Measurements from ENCODE around the gene TTC32.

Gene TTC32

DNA sequence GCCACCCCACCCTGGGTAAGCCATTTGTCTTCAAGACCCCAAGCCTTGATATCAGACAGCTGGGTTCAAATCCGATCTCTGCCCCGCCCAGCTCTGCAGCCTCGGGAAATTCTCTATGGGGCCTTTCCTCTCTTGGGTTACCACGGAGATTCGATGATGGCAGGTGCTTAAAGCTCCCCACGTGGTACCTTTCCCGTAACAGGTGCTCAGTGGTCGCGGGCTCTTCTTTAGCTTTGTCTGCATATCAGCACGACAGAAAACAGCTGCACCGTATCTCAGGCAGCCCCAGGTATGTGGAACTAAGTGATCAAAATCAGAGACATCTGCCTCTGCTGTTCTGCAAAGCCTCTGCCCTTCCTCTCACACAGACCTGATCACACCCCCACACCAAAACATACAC is 37.4 kb downstream of the TTC32 start:
- no CpG with 5 or more reads among the region's 11 CpGs for WGBS (ENCODE audit: insufficient coverage, insufficient read length)
- H3K36me3 ChIP-seq (ENCODE audit: control insufficient read depth, insufficient read depth, low read length), result no peaks in the 10 kb centered on the region; the same call in 1 of the 2 replicates
- peaks cover 2% of the 10 kb centered on the region; the same call in 1 of the 2 replicates for H3K27me3 ChIP-seq (ENCODE audit: control insufficient read depth, insufficient read depth, low read length)
- H3K9me3 ChIP-seq (ENCODE audit: control insufficient read depth, insufficient read depth, low read length), result no peaks in the 10 kb centered on the region
- no peak overlapping the region for H3K4me3 ChIP-seq (ENCODE audit: low read length)
- H3K27ac ChIP-seq (ENCODE audit: low read length), result no peak overlapping the region
- peaks cover 1% of the 10 kb centered on the region; the same call in 1 of the 2 replicates for H3K4me1 ChIP-seq (ENCODE audit: control insufficient read depth, insufficient read depth, low read length)
- DNase-seq (ENCODE audit: low read depth, low spot score), result no peak

DNA sequence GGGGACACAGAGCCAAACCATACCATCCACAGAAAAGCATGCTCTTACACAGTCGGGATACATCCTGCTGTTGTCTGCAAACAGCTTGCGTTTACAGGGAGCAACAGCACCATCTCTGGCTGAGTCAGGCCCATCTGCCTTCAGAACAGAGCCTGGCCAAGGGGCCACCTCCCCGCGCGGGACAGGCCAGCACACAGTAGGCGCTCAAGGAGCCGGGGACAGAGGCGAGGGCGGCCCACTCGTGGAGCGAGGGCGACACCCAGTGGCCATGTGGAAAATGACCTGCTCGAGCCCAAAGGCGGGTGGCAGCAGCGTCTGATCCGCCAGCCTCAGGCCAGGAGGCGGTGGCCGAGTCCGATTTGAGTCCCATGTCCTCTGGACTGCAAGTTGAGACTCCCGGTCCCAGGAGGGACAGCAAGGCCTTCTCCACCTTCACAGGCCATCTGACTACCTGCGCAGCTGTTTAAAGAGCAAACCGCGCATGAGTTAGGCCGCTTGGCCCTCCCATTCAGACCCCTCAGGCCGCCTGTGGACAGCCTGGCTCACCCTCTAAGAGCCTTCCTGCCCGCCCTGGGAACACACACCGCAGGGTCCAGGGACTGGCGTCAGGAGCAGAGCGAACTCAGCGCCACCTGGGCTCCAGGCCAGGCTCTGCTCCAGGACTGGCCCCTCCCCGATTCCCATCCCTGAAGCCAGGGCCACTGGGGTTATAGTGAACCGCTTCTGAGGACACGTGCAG is 38.3 kb downstream of the TTC32 start:
- Histone ChIP-seq H3K9me3 (ENCODE audit: control insufficient read depth, insufficient read depth, low read length) (no peaks in the 10 kb centered on the region), H3K27ac (ENCODE audit: low read length) (no peak overlapping the region), H3K36me3 (ENCODE audit: control insufficient read depth, insufficient read depth, low read length) (no peaks in the 10 kb centered on the region), H3K4me1 (ENCODE audit: control insufficient read depth, insufficient read depth, low read length) (no peaks in the 10 kb centered on the region), H3K27me3 (ENCODE audit: control insufficient read depth, insufficient read depth, low read length) (peaks cover 2% of the 10 kb centered on the region; the same call in 1 of the 2 replicates), H3K4me3 (ENCODE audit: low read length) (peak overlapping the region; percentile 11; the same call in 1 of the 2 replicates)
- peak; percentile 87 for DNase-seq (ENCODE audit: low read depth, low spot score)
- WGBS (ENCODE audit: insufficient coverage, insufficient read length), result no CpG with 5 or more reads among the region's 33 CpGs

DNA sequence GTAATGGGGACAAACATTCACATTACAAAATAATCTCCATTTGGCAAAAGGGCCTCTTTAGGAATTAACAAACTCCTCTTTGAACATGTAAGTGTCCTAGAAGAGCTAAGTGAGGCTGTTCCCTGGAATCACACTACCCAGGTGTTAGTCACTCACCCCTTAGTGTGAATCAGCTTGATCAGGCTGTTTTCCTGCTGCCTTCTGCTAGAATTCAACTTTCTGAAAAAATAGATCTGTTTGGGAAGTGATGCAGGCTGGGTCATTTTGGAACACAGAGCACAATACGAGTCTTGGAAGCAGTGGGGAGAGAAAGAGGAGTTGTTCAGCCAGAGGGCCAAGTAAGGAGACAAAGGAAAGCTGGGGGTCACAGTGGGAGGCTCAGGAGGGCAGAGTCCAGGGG is 40.0 kb downstream of the TTC32 start:
- Histone ChIP-seq H3K9me3 (ENCODE audit: control insufficient read depth, insufficient read depth, low read length) (no peaks in the 10 kb centered on the region), H3K27me3 (ENCODE audit: control insufficient read depth, insufficient read depth, low read length) (no peaks in the 10 kb centered on the region), H3K27ac (ENCODE audit: low read length) (no peak overlapping the region), H3K4me1 (ENCODE audit: control insufficient read depth, insufficient read depth, low read length) (no peaks in the 10 kb centered on the region), H3K36me3 (ENCODE audit: control insufficient read depth, insufficient read depth, low read length) (no peaks in the 10 kb centered on the region), H3K4me3 (ENCODE audit: low read length) (no peak overlapping the region)
- no CpG with 5 or more reads among the region's 1 CpG for WGBS (ENCODE audit: insufficient coverage, insufficient read length)
- no peak for DNase-seq (ENCODE audit: low read depth, low spot score)

DNA sequence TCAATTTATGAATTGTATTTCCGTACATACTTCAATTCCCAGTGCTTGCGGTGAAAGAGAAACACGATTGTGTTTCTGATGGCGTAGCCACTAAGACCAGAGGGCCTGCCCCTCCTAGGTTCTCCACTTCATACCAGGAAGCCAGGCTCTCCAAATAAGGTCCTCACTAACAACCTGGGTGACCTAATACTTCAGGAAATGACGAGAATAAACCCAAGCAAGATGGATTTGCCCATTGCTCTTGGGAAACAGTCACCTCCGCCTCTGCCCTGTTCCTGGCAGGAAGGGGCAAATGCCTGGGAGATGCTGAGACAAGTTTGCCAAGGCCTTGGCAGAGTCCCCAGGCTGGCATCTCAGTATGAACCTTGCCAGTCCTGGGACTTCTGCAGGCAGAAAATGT is 41.8 kb downstream of the TTC32 start:
- H3K27ac ChIP-seq (ENCODE audit: low read length), result no peak overlapping the region

DNA sequence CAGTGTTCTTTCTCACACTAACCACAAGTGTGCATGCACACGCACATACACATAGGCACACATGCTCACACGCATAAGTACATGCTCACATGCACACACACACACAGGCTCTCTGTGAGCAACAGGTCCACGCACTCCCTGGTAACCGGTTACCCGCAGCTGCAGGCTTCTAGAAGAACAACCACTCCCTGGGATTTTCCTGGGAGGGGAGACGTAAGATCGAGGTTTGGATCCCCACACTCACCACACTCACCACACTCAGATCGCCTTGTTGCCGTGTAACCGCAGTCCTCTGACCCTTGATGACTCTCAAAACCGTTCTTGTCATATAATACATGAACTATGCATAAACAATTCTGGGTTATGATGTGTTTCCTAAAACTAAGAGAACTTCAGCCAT is 42.2 kb downstream of the TTC32 start:
- Histone ChIP-seq H3K4me3 (ENCODE audit: low read length) (no peak overlapping the region), H3K36me3 (ENCODE audit: control insufficient read depth, insufficient read depth, low read length) (no peaks in the 10 kb centered on the region), H3K27me3 (ENCODE audit: control insufficient read depth, insufficient read depth, low read length) (no peaks in the 10 kb centered on the region), H3K27ac (ENCODE audit: low read length) (no peak overlapping the region), H3K4me1 (ENCODE audit: control insufficient read depth, insufficient read depth, low read length) (no peaks in the 10 kb centered on the region), H3K9me3 (ENCODE audit: control insufficient read depth, insufficient read depth, low read length) (no peaks in the 10 kb centered on the region)
- WGBS (ENCODE audit: insufficient coverage, insufficient read length), result no CpG with 5 or more reads among the region's 11 CpGs
- no peak for DNase-seq (ENCODE audit: low read depth, low spot score)

More for the DNA sequence above, 41.8 kb downstream of the TTC32 start:
- Histone ChIP-seq H3K4me1 (ENCODE audit: control insufficient read depth, insufficient read depth, low read length) (no peaks in the 10 kb centered on the region), H3K27me3 (ENCODE audit: control insufficient read depth, insufficient read depth, low read length) (no peaks in the 10 kb centered on the region), H3K36me3 (ENCODE audit: control insufficient read depth, insufficient read depth, low read length) (no peaks in the 10 kb centered on the region), H3K4me3 (ENCODE audit: low read length) (no peak overlapping the region), H3K9me3 (ENCODE audit: control insufficient read depth, insufficient read depth, low read length) (no peaks in the 10 kb centered on the region)
- WGBS (ENCODE audit: insufficient coverage, insufficient read length), result no CpG with 5 or more reads among the region's 6 CpGs
- DNase-seq (ENCODE audit: low read depth, low spot score), result no peak

DNA sequence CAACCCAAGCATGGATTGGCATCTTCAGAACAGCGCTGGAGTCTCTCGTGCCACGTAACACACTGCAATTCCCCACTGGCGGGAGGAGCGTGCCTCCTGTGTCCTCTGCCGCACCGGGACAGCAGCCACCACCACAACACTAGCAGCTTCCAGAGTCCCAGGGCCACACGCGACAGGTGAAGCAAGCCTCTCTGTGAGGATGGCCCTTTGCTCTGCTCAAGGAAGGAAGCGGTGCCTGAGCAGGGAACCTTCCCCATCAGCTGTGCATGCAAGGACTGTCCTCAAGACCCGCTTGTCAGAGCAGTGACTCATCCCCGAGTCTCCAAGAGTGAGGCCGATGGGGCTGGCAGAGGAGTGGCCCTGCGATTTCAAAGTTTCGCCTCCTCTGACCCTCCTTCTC is 44.0 kb downstream of the TTC32 start:
- H3K27ac ChIP-seq (ENCODE audit: low read length), result no peak overlapping the region
- no peak for DNase-seq (ENCODE audit: low read depth, low spot score)
- no peaks in the 10 kb centered on the region for H3K4me1 ChIP-seq (ENCODE audit: control insufficient read depth, insufficient read depth, low read length)
- H3K36me3 ChIP-seq (ENCODE audit: control insufficient read depth, insufficient read depth, low read length), result no peaks in the 10 kb centered on the region
- H3K27me3 ChIP-seq (ENCODE audit: control insufficient read depth, insufficient read depth, low read length), result no peaks in the 10 kb centered on the region
- H3K9me3 ChIP-seq (ENCODE audit: control insufficient read depth, insufficient read depth, low read length), result no peaks in the 10 kb centered on the region
- no CpG with 5 or more reads among the region's 15 CpGs for WGBS (ENCODE audit: insufficient coverage, insufficient read length)
- H3K4me3 ChIP-seq (ENCODE audit: low read length), result no peak overlapping the region

DNA sequence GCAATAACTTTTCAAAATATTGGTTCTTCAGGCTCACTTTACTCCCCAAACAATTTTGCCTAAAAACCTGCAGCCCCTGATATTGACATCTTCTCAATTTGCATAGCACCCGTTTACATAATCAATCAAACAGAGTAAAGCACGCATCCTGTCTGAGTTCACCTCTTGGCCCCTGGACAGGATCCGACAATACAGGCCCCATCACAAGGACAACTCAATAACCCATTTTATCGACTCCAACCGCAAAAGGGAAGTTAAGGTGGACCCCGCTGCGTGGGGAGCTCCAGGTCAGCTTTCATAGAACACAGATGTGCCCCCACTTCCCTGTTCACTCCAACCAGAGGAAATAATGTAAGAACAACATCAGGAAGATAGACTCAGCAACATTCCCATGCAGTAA is 44.7 kb downstream of the TTC32 start:
- Histone ChIP-seq H3K4me1 (ENCODE audit: control insufficient read depth, insufficient read depth, low read length) (no peaks in the 10 kb centered on the region), H3K4me3 (ENCODE audit: low read length) (no peak overlapping the region), H3K27me3 (ENCODE audit: control insufficient read depth, insufficient read depth, low read length) (no peaks in the 10 kb centered on the region), H3K27ac (ENCODE audit: low read length) (no peak overlapping the region), H3K9me3 (ENCODE audit: control insufficient read depth, insufficient read depth, low read length) (no peaks in the 10 kb centered on the region), H3K36me3 (ENCODE audit: control insufficient read depth, insufficient read depth, low read length) (no peaks in the 10 kb centered on the region)
- WGBS (ENCODE audit: insufficient coverage, insufficient read length), result no CpG with 5 or more reads among the region's 7 CpGs
- DNase-seq (ENCODE audit: low read depth, low spot score), result no peak

DNA sequence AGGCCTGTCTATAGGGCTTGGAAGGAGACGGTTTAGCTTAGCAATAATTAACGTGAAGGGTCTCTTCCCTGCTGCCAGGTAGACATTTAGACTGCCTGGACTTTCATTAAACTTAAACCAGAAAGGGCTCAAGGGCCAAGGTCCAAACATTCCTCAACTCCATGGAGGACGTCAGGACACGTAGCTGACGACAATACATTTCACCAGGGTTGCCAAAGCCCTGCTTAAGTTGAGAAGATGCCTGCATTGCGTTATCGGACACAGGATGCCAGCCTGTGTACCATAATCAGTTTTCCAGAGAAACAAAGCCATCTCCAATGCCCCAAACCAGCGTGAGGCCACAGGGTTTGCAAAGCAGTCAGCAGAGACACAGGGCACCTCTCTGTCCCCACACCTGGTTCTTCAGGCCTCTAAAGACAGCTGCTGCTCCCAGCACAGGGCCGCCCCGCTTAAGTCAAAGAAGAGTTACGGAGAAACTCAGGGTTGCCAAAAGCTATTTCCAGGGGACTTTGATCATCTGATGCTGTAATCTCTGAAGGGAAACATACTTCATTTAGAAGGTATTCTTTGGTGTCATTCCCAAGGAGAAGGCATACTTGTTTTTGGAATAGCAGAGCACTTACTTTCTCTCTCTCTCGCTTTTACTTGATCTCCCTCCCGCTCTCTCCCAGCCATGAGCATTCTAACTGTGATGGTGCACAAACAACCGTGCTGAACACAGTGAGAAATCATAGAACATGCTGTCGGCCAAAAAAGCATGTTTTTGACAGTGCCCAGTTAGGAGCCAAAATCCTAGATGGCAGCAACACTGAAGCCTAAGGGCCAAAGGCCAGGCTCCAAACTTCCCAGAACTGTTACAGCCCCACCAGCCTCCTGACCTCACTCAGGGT is 46.0 kb downstream of the TTC32 start:
- no CpG with 5 or more reads among the region's 15 CpGs for WGBS (ENCODE audit: insufficient coverage, insufficient read length)
- no peaks in the 10 kb centered on the region for H3K36me3 ChIP-seq (ENCODE audit: control insufficient read depth, insufficient read depth, low read length)
- H3K27ac ChIP-seq (ENCODE audit: low read length), result no peak overlapping the region
- H3K4me3 ChIP-seq (ENCODE audit: low read length), result no peak overlapping the region
- peaks cover 2% of the 10 kb centered on the region; the same call in 1 of the 2 replicates for H3K4me1 ChIP-seq (ENCODE audit: control insufficient read depth, insufficient read depth, low read length)
- DNase-seq (ENCODE audit: low read depth, low spot score), result no peak
- H3K27me3 ChIP-seq (ENCODE audit: control insufficient read depth, insufficient read depth, low read length), result no peaks in the 10 kb centered on the region
- H3K9me3 ChIP-seq (ENCODE audit: control insufficient read depth, insufficient read depth, low read length), result no peaks in the 10 kb centered on the region

DNA sequence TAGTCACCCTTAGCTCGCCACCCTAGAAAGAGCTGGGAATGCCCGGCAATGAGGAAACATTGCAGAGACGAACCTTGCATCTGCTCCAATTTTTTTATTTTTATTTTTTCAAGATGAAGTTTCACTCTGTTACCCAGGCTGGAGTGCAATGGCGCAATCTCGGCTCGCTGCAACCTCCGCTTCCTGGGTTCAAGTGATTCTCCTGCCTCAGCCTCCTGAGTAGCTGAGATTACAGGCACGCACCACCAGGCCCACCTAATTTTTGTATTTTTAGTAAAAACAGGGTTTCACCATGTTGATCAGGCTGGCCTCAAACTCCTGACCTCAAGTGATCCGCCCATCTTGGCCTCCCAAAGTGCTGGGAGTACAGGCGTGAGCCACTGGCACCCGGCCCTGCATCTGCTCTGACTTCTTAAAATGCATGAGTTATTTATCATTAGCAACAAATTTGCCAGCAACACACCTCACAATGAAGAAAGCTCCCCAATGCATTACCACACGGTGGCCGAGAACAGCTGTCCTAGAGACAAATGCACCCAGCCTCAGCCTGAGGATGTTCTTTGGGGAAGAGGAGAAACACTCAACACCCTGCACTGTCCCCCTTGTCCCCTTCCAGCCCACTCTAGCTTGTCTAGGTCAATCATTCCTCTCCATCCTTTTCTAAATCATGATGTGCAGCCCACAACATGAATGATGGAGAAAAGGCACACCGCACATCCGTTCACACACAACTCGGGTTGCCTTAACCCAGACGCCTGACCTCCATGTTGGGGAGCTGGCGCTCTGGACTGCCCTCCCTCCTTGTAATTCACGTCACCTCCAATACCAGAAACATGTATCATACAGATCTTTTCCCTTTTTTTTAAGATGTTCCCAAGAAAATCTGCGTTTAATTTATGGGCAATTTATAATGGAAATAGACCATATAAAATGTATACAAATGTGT is 46.9 kb downstream of the TTC32 start:
- no CpG with 5 or more reads among the region's 20 CpGs for WGBS (ENCODE audit: insufficient coverage, insufficient read length)
- no peak for DNase-seq (ENCODE audit: low read depth, low spot score)
- no peaks in the 10 kb centered on the region for H3K9me3 ChIP-seq (ENCODE audit: control insufficient read depth, insufficient read depth, low read length)
- peaks cover 2% of the 10 kb centered on the region; the same call in 1 of the 2 replicates for H3K4me1 ChIP-seq (ENCODE audit: control insufficient read depth, insufficient read depth, low read length)
- no peaks in the 10 kb centered on the region for H3K36me3 ChIP-seq (ENCODE audit: control insufficient read depth, insufficient read depth, low read length)
- H3K27ac ChIP-seq (ENCODE audit: low read length), result no peak overlapping the region
- H3K4me3 ChIP-seq (ENCODE audit: low read length), result no peak overlapping the region; the same call in 1 of the 2 replicates
- no peaks in the 10 kb centered on the region for H3K27me3 ChIP-seq (ENCODE audit: control insufficient read depth, insufficient read depth, low read length)
